Mucosa of descending colon (tissue), 3 donors: Measurements from ENCODE around the gene RNH1. TPM values are rescaled to one million over a fixed set of nuclear protein-coding genes. Genes with fewer than 3 reads are reported as not detected.
A peak's percentile ranks its signal among the peaks of the same experiment; 100 is the strongest.

Experiments used
- ATAC-seq: fragments of 200-7000 bp; cut with Tn5 transposase; one replicate; pipeline ENCODE4 v1.9.1; 2020; ENCODE audit warnings: mild to moderate bottlenecking, moderate library complexity
- DNase-seq, 3 donors: peaks; one replicate each; pipeline ENCODE4 v3.0.0-alpha.2; 2020
- H3K36me3 ChIP-seq: fragments of 200-600 bp; one replicate; pipeline ENCODE4 v1.8.0; 2021; ENCODE audit warnings: low read depth, mild to moderate bottlenecking
- H3K4me1 ChIP-seq: fragments of 200-600 bp; one replicate; pipeline ENCODE4 v1.8.0; 2021; ENCODE audit warnings: low read depth, mild to moderate bottlenecking
- H3K4me3 ChIP-seq: fragments of 200-600 bp; one replicate; pipeline ENCODE4 v1.8.0; 2021; ENCODE audit warnings: mild to moderate bottlenecking
- H3K9me3 ChIP-seq: fragments of 200-600 bp; one replicate; pipeline ENCODE4 v1.8.0; 2021; ENCODE audit warnings: mild to moderate bottlenecking
- intact Hi-C, 2 donors: fragments of 100-400 bp; cut with DNase I in 1 of 2; cut with micrococcal nuclease in 1 of 2; formaldehyde crosslinking; loops; one replicate each; pipeline versions ENCODE4 v1.11.0 to v1.11.1; 2022; cut with DNase I, micrococcal nuclease
- total RNA-seq, 3 donors: library from RNA; stranded (reverse); fragmentation: NEBNext Ultra II Directional in 2 of 3; extraction: Animal tissue kit (Norgen Biotek cat#: 25700) in 2 of 3; gene quantifications; one replicate each; pipeline versions ENCODE4 v1.2.1 to v1.2.4, GENCODE V29; 2021 to 2023
- TF ChIP-seq, protein P1 (sequence below): fragments of 200-600 bp; IDR thresholded peaks from one replicate; pipeline ENCODE4 v1.8.0; 2022; ENCODE audit warnings: antibody characterized with exemption, mild to moderate bottlenecking
- donor health status: DM: no; HTN: no; CAD: no; lungs with moderate emphysema.
- donor health status: DM: no; HTN: no; CAD: no.
- donor health status: DM: no; HTN: yes; CAD: no.

The RNH1 gene
- total RNA-seq, 3 donors from 2014 or later, result 108 to 127 (median 118) TPM

DNA sequence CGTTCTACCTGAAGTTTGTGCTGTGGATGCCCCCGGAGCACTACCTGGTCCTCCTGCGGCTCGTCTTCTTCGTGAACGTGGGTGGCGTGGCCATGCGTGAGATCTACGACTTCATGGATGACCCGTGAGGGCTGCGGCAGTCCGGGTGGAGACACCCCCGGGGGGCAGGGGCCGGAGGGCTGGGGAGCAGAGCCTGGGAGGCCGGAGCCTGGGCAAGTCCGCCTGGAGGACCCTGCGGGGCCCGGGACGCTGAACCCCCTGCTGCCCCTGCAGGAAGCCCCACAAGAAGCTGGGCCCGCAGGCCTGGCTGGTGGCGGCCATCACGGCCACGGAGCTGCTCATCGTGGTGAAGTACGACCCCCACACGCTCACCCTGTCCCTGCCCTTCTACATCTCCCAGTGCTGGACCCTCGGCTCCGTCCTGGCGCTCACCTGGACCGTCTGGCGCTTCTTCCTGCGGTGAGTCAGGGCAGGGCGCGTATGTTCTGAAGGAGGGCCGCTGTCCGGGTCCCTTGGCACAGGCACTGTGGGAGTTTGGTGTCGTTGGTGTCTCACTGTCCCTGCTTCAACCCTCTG lies 17.3 kb downstream of the RNH1 start:
- TF ChIP-seq, protein P1, sequence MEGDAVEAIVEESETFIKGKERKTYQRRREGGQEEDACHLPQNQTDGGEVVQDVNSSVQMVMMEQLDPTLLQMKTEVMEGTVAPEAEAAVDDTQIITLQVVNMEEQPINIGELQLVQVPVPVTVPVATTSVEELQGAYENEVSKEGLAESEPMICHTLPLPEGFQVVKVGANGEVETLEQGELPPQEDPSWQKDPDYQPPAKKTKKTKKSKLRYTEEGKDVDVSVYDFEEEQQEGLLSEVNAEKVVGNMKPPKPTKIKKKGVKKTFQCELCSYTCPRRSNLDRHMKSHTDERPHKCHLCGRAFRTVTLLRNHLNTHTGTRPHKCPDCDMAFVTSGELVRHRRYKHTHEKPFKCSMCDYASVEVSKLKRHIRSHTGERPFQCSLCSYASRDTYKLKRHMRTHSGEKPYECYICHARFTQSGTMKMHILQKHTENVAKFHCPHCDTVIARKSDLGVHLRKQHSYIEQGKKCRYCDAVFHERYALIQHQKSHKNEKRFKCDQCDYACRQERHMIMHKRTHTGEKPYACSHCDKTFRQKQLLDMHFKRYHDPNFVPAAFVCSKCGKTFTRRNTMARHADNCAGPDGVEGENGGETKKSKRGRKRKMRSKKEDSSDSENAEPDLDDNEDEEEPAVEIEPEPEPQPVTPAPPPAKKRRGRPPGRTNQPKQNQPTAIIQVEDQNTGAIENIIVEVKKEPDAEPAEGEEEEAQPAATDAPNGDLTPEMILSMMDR, result no peak

DNA sequence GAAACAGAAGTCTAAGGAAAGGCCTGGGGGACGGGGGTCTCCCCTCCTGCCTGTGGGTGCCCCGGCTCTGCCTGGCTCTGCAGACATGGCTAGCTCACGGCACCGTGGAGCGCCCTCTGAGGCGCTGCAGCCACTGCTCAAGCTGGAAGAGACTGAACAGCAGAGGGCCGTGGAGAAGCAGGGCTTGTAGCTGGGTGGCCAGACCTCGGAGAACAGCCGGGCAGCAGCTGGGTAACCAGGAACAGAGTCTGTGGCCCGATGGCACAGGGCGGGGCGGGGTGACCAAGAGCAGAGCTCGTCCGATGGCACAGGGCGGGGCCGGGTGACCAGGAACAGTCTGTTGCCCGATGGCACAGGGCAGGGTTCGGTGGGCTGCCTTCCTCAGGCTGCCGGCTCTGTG lies 18.1 kb downstream of the RNH1 start:
- peak; percentile 60 to 81 (median 68) for DNase-seq
- no peaks in the 10 kb centered on the region for H3K9me3 ChIP-seq
- TF ChIP-seq, protein P1, result no peak
- H3K4me1 ChIP-seq, result peaks cover 9% of the 10 kb centered on the region
- no peak overlapping the region for H3K4me3 ChIP-seq
- no peaks in the 10 kb centered on the region for H3K36me3 ChIP-seq
- intact Hi-C loops, result no loop called here
- peak; percentile 80 for ATAC-seq

More for the DNA sequence above, 17.3 kb downstream of the RNH1 start:
- Histone ChIP-seq H3K36me3 (peaks cover 3% of the 10 kb centered on the region), H3K4me1 (peaks cover 9% of the 10 kb centered on the region), H3K9me3 (no peaks in the 10 kb centered on the region), H3K4me3 (no peak overlapping the region)
- ATAC-seq (no peak), DNase-seq (peak in 1 of 3 donors; percentile 44)
- intact Hi-C loops, result no loop called here

DNA sequence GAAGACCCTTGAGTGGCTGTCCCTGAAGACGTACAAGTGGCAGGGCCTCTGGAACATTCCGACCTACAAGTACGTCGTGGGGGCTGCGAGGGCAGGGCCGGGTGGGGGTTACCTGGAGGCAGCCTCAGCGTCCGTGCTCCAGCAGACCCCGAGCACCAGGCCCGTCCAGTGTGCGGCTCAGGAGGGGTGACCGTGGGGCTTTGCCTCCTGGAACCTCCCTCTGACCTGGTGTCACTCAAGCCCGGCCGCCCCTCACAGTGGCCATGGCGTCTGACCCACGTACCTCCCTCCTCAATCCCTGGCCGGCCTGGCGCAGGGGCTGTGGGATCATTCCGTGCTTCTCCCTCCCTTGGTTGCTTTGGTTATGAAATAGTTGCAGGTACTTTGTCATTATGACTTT lies 18.5 kb downstream of the RNH1 start:
- Histone ChIP-seq H3K4me3 (no peak overlapping the region), H3K4me1 (peaks cover 9% of the 10 kb centered on the region), H3K9me3 (no peaks in the 10 kb centered on the region), H3K36me3 (no peaks in the 10 kb centered on the region)
- no peak for DNase-seq
- intact Hi-C loops, result no loop called here
- ATAC-seq, result no peak
- TF ChIP-seq, protein P1, result no peak

DNA sequence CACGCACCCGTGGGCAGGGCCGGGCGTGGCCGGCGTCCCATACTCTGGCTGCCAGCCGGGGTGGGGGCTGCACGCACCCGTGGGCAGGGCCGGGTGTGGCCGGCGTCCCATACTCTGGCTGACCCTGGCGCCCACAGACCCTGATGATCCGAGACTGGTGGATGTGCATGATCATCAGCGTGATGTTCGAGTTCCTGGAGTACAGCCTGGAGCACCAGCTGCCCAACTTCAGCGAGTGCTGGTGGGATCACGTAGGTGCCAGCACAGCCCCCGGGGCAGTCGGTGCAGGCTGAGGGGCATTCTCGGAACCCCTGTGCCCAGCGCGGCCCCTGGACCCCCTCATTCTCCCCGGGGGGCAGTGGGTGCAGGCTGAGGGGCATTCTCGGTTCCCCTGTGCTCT lies 19.0 kb downstream of the RNH1 start:
- TF ChIP-seq, protein P1, result no peak
- Histone ChIP-seq H3K4me3 (no peak overlapping the region), H3K9me3 (no peaks in the 10 kb centered on the region), H3K36me3 (no peaks in the 10 kb centered on the region), H3K4me1 (peaks cover 9% of the 10 kb centered on the region)
- no peak for ATAC-seq
- no peak for DNase-seq
- intact Hi-C loops, result no loop called here

DNA sequence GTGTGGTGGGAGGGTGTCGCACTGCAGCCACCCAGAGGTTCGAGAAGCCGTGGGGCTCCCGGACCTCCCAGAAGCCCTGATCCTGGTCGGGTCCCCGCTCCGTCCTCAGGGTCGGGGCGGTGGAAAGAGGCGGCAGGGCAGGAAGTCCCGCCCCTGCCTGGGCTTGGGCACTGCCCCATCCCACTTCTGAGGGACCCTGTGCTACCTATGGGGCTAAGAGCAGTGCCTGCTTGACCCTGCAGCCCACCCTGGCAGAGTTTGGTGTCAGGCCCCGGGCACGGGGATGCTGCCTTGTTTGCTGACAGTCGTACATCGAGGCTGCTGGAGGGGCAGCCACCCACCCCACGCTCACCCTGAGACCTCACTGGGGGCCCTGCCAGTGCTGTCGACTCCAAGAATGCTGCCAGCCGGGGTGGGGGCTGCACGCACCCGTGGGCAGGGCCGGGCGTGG lies 19.4 kb downstream of the RNH1 start:
- Histone ChIP-seq H3K9me3 (no peaks in the 10 kb centered on the region), H3K4me1 (peaks cover 9% of the 10 kb centered on the region), H3K4me3 (no peak overlapping the region), H3K36me3 (no peaks in the 10 kb centered on the region)
- DNase-seq (no peak), ATAC-seq (no peak)
- TF ChIP-seq, protein P1, result no peak
- intact Hi-C loops, result no loop called here

DNA sequence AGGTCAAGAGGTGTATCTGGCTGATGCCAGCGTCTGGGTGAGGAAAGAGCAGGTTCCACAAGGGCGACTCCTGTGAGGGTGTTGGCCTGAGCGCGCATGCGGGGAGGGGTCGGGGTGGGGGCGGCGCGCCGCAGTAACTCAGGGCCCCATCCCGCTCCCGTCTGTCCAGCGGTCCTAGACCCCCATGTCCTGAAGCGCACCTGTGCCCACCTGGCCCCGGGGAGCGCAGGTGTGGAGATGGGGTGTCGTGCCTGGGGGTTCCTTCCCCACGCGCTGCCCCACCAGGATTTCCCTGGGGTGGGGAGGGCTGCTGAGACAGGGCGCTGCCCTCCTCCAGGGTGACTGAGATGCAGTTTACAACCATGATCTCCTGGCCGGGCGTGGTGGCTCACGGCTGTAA lies 20.9 kb downstream of the RNH1 start:
- DNase-seq (no peak), ATAC-seq (no peak)
- no peaks in the 10 kb centered on the region for H3K36me3 ChIP-seq
- peaks cover 9% of the 10 kb centered on the region for H3K4me1 ChIP-seq
- TF ChIP-seq, protein P1, result no peak
- H3K4me3 ChIP-seq, result no peak overlapping the region
- no peaks in the 10 kb centered on the region for H3K9me3 ChIP-seq
- intact Hi-C loops, result no loop called here
